IMR-90 (cell line): ENCODE results near the gene SCYL3. TPM values are rescaled to one million over a fixed set of nuclear protein-coding genes. Genes with fewer than 3 reads are reported as not detected.

Experiments used
- ATAC-seq: fragments of 200-7000 bp; cut with Tn5 transposase; 2 replicates; pipeline ENCODE4 v1.9.1; 2020; ENCODE audit warnings: low read depth, mild to moderate bottlenecking, moderate library complexity
- BruUV-seq: library from RNA; stranded (reverse); fragments of 400-500 nt; replicated peaks from 2 replicates; lab custom pipeline; 2021; lab: Mats Ljungman, UMichigan
- CTCF ChIA-PET: fragments of 300-600 bp; formaldehyde crosslinking; extraction: SDS; loops from one replicate; lab custom pipeline; 2021; ENCODE audit warnings: antibody characterized with exemption; lab: Yijun Ruan, JAX
- POLR2A ChIA-PET: fragments of 300-600 bp; sonication (Branson Sonifier 250); formaldehyde crosslinking; loops from one replicate; lab custom pipeline; 2022; ENCODE audit warnings: antibody characterized with exemption; ENCODE audit not compliant: unreplicated experiment; lab: Charles Lee
- DNase-seq: peaks from one replicate; pipeline ENCODE4 v3.0.0; 2013
- H2AFZ ChIP-seq: replicated peaks from 2 replicates; pipeline ENCODE3; 2013; ENCODE audit warnings: low read length, mild to moderate bottlenecking; ENCODE audit not compliant: poor library complexity
- H2AK5ac ChIP-seq: 2 replicates; pipeline ENCODE4 v1.6.1; 2013; ENCODE audit warnings: low read depth, low read length, inconsistent platforms
- H2AK9ac ChIP-seq: replicated peaks from 2 replicates; pipeline ENCODE3; 2013; ENCODE audit warnings: mild to moderate bottlenecking, low read depth, low read length, moderate library complexity; ENCODE audit not compliant: poor library complexity
- H2BK120ac ChIP-seq: 2 replicates; pipeline ENCODE4 v1.6.1; 2013; ENCODE audit warnings: low read depth, low read length, inconsistent platforms
- H2BK15ac ChIP-seq: 3 replicates; pipeline ENCODE4 v1.6.1; 2013; ENCODE audit warnings: low read depth, low read length, inconsistent platforms
- H2BK20ac ChIP-seq: 2 replicates; pipeline ENCODE4 v1.6.1; 2013; ENCODE audit warnings: low read depth, mild to moderate bottlenecking, inconsistent platforms, low read length, moderate library complexity
- H2BK5ac ChIP-seq: 2 replicates; pipeline ENCODE4 v1.6.1; 2013; ENCODE audit warnings: mild to moderate bottlenecking, low read depth, low read length, inconsistent platforms; ENCODE audit not compliant: poor library complexity, severe bottlenecking
- H3K14ac ChIP-seq: replicated peaks from 2 replicates; pipeline ENCODE4 v1.6.1; 2013; ENCODE audit warnings: low read depth, low read length, inconsistent platforms
- H3K18ac ChIP-seq: 2 replicates; pipeline ENCODE4 v1.6.1; 2013; ENCODE audit warnings: low read depth, low read length, control low read depth
- H3K23ac ChIP-seq: 2 replicates; pipeline ENCODE4 v1.6.1; 2013; ENCODE audit warnings: low read depth, low read length, inconsistent platforms
- H3K27ac ChIP-seq: 2 replicates; pipeline ENCODE4 v1.5.1; 2013; ENCODE audit warnings: mild to moderate bottlenecking, control low read depth, low read length; ENCODE audit not compliant: insufficient read depth
- H3K27me3 ChIP-seq: 2 replicates; pipeline ENCODE4 v1.6.1; 2013; ENCODE audit warnings: low read length; ENCODE audit not compliant: control insufficient read depth, insufficient read depth
- H3K36me3 ChIP-seq: 2 replicates; pipeline ENCODE4 v1.6.1; 2013; ENCODE audit warnings: low read length, mixed read lengths; ENCODE audit not compliant: control insufficient read depth, insufficient read depth
- H3K4ac ChIP-seq: 2 replicates; pipeline ENCODE4 v1.6.1; 2013; ENCODE audit warnings: low read depth, low read length, inconsistent platforms
- H3K4me1 ChIP-seq: 2 replicates; pipeline ENCODE4 v1.6.1; 2013; ENCODE audit warnings: low read length, mixed read lengths; ENCODE audit not compliant: control insufficient read depth, insufficient read depth
- H3K4me2 ChIP-seq: 2 replicates; pipeline ENCODE4 v1.6.1; 2013; ENCODE audit warnings: low read depth, mild to moderate bottlenecking, control low read depth, low read length, moderate library complexity
- H3K4me3 ChIP-seq: 2 replicates; pipeline ENCODE4 v1.5.1; 2013; ENCODE audit warnings: low read depth, mild to moderate bottlenecking, control low read depth, low read length, moderate library complexity; ENCODE audit not compliant: insufficient read depth
- H3K56ac ChIP-seq: 2 replicates; pipeline ENCODE4 v1.6.1; 2013; ENCODE audit warnings: low read length, inconsistent platforms; ENCODE audit not compliant: insufficient read depth; ENCODE audit errors: extremely low read depth
- H3K79me1 ChIP-seq, 2 experiments: 2 replicates each; pipeline ENCODE4 v1.6.1; 2013; ENCODE audit warnings: low read length in 2 of 2, inconsistent platforms in 1 of 2, low read depth in 1 of 2
- H3K9ac ChIP-seq: 2 replicates; pipeline ENCODE4 v1.6.1; 2013; ENCODE audit warnings: low read depth, low read length, control low read depth
- H3K9me1 ChIP-seq: 2 replicates; pipeline ENCODE4 v1.6.1; 2013; ENCODE audit warnings: low read length, inconsistent platforms; ENCODE audit not compliant: insufficient read depth
- H3K9me3 ChIP-seq: 2 replicates; pipeline ENCODE4 v1.6.1; 2013; ENCODE audit warnings: low read length; ENCODE audit not compliant: control insufficient read depth, insufficient read depth
- H4K20me1 ChIP-seq: 2 replicates; pipeline ENCODE4 v1.6.1; 2013; ENCODE audit warnings: low read length, inconsistent platforms; ENCODE audit not compliant: insufficient read depth
- H4K5ac ChIP-seq: 2 replicates; pipeline ENCODE4 v1.6.1; 2013; ENCODE audit warnings: mild to moderate bottlenecking, low read depth, low read length, control low read depth
- H4K8ac ChIP-seq, 2 experiments: 2 replicates each; pipeline ENCODE4 v1.6.1; 2013; ENCODE audit warnings: low read depth in 2 of 2, low read length in 2 of 2, control low read depth in 1 of 2, inconsistent platforms in 1 of 2
- H4K91ac ChIP-seq: 2 replicates; pipeline ENCODE4 v1.6.1; 2013; ENCODE audit warnings: low read depth, low read length, inconsistent platforms; ENCODE audit not compliant: insufficient read depth
- BHLHE40 ChIP-seq: fragments of 150-350 bp; IDR thresholded peaks from 2 replicates; pipeline ENCODE4 v1.6.1; 2016; ENCODE audit warnings: mild to moderate bottlenecking, low read depth, low read length
- CEBPB ChIP-seq: IDR thresholded peaks from 2 replicates; pipeline ENCODE4 v1.6.1; 2012; ENCODE audit warnings: low read depth, low read length, improper control_type of control experiment
- CHD1 ChIP-seq: IDR thresholded peaks from 2 replicates; pipeline ENCODE4 v1.6.1; 2012; ENCODE audit warnings: low read depth, low read length, improper control_type of control experiment
- CTCF ChIP-seq: conservative IDR thresholded peaks from 2 replicates; pipeline ENCODE4 v1.5.1; 2012; ENCODE audit warnings: mild to moderate bottlenecking, low read depth, low read length, improper control_type of control experiment
- ELK1 ChIP-seq: fragments of 150-350 bp; IDR thresholded peaks from 2 replicates; pipeline ENCODE4 v1.6.1; 2016; ENCODE audit warnings: low read depth, mild to moderate bottlenecking, low read length, moderate library complexity, borderline replicate concordance
- FOS ChIP-seq: fragments of 150-350 bp; IDR thresholded peaks from 2 replicates; pipeline ENCODE4 v1.6.1; 2016; ENCODE audit warnings: low read depth, low read length
- MAFK ChIP-seq: IDR thresholded peaks from 2 replicates; pipeline ENCODE4 v1.6.1; 2012; ENCODE audit warnings: low read depth, low read length, improper control_type of control experiment
- MXI1 ChIP-seq: IDR thresholded peaks from 2 replicates; pipeline ENCODE4 v1.6.1; 2012; ENCODE audit warnings: low read depth, mild to moderate bottlenecking, low read length, moderate library complexity, borderline replicate concordance
- NFE2L2 ChIP-seq: fragments of 150-350 bp; IDR thresholded peaks from 2 replicates; pipeline ENCODE4 v1.6.1; 2016; ENCODE audit warnings: low read depth, mild to moderate bottlenecking, low read length
- POLR2A ChIP-seq: IDR thresholded peaks from 2 replicates; pipeline ENCODE4 v1.6.1; 2012; ENCODE audit warnings: mild to moderate bottlenecking, low read depth, low read length
- RAD21 ChIP-seq: IDR thresholded peaks from 2 replicates; pipeline ENCODE4 v1.6.1; 2012; ENCODE audit warnings: low read length, improper control_type of control experiment
- RCOR1 ChIP-seq: IDR thresholded peaks from 2 replicates; pipeline ENCODE4 v1.6.1; 2012; ENCODE audit warnings: mild to moderate bottlenecking, low read length, improper control_type of control experiment; ENCODE audit not compliant: insufficient replicate concordance
- RFX5 ChIP-seq: IDR thresholded peaks from 2 replicates; pipeline ENCODE4 v1.8.0; 2012; ENCODE audit warnings: low read depth, mild to moderate bottlenecking, low read length, moderate library complexity
- WGBS, 2 experiments: methylation state at CpG; one replicate each; pipeline versions ENCODE4 v1.1.5 to v1.1.7; 2013; ENCODE audit warnings: missing lambda C conversion rate in 2 of 2; ENCODE audit not compliant: insufficient read length in 1 of 2; ENCODE audit errors: extremely low coverage in 2 of 2; 5-methylcytosine and 5-hydroxymethylcytosine counted together
- dilution Hi-C: fragments of 300-500 bp; cut with HindIII; formaldehyde crosslinking; loops from one replicate; pipeline ENCODE4 v1.14.3; 2018; ENCODE audit warnings: low sequenced_read_pairs; ENCODE audit not compliant: unreplicated experiment
- in situ Hi-C: fragments of 300-500 bp; cut with MboI; formaldehyde crosslinking; loops from 3 replicates; pipeline ENCODE4 v1.14.3; 2019; ENCODE audit warnings: low sequenced_read_pairs, inconsistent platforms, mixed read lengths
- intact Hi-C: fragments of 100-400 bp; cut with micrococcal nuclease; formaldehyde crosslinking; loops from 2 replicates; pipeline ENCODE4 v1.10.0; 2022
- polyA plus RNA-seq, 3 experiments: library from polyadenylated mRNA; depleted of rRNA; stranded (reverse); fragments of >200 nt; gene quantifications; 2 replicates each; pipeline ENCODE4 v1.2.3, GENCODE V29; 2012; ENCODE audit warnings: low replicate concordance in 1 of 3
- total RNA-seq: library from RNA; depleted of rRNA; stranded (reverse); fragments of >200 nt; gene quantifications from 2 replicates; pipeline ENCODE4 v1.2.3, GENCODE V29; 2012

SCYL3 gene
- total and polyA plus RNA-seq, 2 of the 4 experiments (the other 2 are of a cell fraction): 3.9 to 8.4 TPM

- no peaks in the 10 kb centered on the region; the same call in 1 of the 2 replicates for H3K9me1 ChIP-seq
- no peaks in the 10 kb centered on the region; the same call in 1 of the 2 replicates for H3K9me3 ChIP-seq
- H2AFZ ChIP-seq: no peak overlapping the region
- H3K4me3 ChIP-seq: no peak overlapping the region
- in situ Hi-C loops: no loop called here
- no peak overlapping the region for H3K23ac ChIP-seq
- TF ChIP-seq RAD21: no peak
- TF ChIP-seq FOS: no peak
- no peak for TF ChIP-seq NFE2L2
- TF ChIP-seq BHLHE40: no peak
- no peak for TF ChIP-seq POLR2A
- no peak for TF ChIP-seq CHD1
- no peak for TF ChIP-seq MAFK
- TF ChIP-seq RCOR1: no peak
- TF ChIP-seq ELK1: no peak
- no peak for TF ChIP-seq CEBPB
- TF ChIP-seq MXI1: no peak
- no peak for TF ChIP-seq RFX5
- no peak for TF ChIP-seq CTCF
- H2AK9ac ChIP-seq: no peak overlapping the region
- peaks cover 32% of the 10 kb centered on the region for H3K36me3 ChIP-seq
- H2BK15ac ChIP-seq: no peak overlapping the region
- H2BK20ac ChIP-seq: no peak overlapping the region
- no peak overlapping the region for H2AK5ac ChIP-seq
- no TSS peak for BruUV-seq
- H3K14ac ChIP-seq: no peak overlapping the region
- no peak overlapping the region for H3K4ac ChIP-seq
- H4K91ac ChIP-seq: no peak overlapping the region
- POLR2A ChIA-PET: no interaction called here
- H3K9ac ChIP-seq: no peak overlapping the region
- no peak overlapping the region for H4K8ac ChIP-seq
- peak; percentile 46 for ATAC-seq
- no peaks in the 10 kb centered on the region; the same call in 1 of the 2 replicates for H4K20me1 ChIP-seq
- H3K56ac ChIP-seq: no peak overlapping the region
- DNase-seq: peak; percentile 38
- H4K5ac ChIP-seq: no peak overlapping the region
- WGBS, 2 experiments: no CpG with 5 or more reads among the region's 3 CpGs
- no peak overlapping the region for H3K27ac ChIP-seq
- intact Hi-C loops: no loop called here
- dilution Hi-C loops: no loop called here
- H3K4me2 ChIP-seq: no peak overlapping the region
- H3K79me1 ChIP-seq: peaks cover 3 to 7% of the 10 kb centered on the region in 2 experiments; a peak in 2 of 4 replicates
- no peak overlapping the region for H3K18ac ChIP-seq
- peaks cover 5% of the 10 kb centered on the region; the same call in 1 of the 2 replicates for H3K4me1 ChIP-seq
- no peaks in the 10 kb centered on the region for H3K27me3 ChIP-seq
- CTCF ChIA-PET: no interaction called here
- no peak overlapping the region for H2BK120ac ChIP-seq
- peak overlapping the region; percentile 37 for H2BK5ac ChIP-seq
Measured at GRCh38 chr1:169873582-169874199, 20.0 kb downstream of the SCYL3 start.
